ACHN (cell line): ENCODE measurements around the gene CMSS1.
A peak's percentile ranks its signal among the peaks of the same experiment; 100 is the strongest.
"Not testable (repeated sequence)": the region's sequence is repeated elsewhere in the genome, so short reads cannot be mapped to it uniquely, and the experiment has no call there.

Source experiments
- DNase-seq: peaks from one replicate; pipeline ENCODE4 v3.0.0-alpha.2; 2015
- in situ Hi-C: cut with HindIII; loops from 2 replicates; pipeline ENCODE4 v1.10.0; 2017; ENCODE audit warnings: low sequenced_read_pairs, low pct_ligation_motif_present, low pct_unique_long_range_greater_than_20kb

Gene CMSS1

GRCh38 chr3:100044369-100044768 lies 226.7 kb downstream of the CMSS1 start:
- in situ Hi-C loops = no loop called here

DNA sequence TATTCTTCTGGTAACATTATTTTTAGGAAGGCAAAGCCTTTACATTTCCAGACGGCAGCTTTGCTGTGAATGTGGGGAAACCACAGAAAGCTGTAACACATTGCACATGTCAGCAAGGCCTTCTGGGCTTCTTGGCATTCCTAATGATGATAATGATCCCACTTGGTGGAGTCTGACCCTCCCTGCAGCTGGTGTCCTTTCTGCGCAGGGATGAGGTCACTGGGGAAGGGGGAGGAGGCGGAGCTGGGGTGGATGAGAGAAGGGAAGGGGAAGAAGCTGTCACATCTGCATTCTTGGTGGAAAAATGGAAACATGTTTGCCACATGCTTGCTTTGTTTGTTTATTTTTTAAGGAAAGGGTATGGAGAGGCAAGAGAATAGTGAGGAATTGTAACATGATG lies 228.0 kb downstream of the CMSS1 start:
- DNase-seq = no peak
- in situ Hi-C loops = no loop called here

More at GRCh38 chr3:100044369-100044768, 226.7 kb downstream of the CMSS1 start:
- DNase-seq = no peak

GRCh38 chr3:100046986-100047385 lies 229.3 kb downstream of the CMSS1 start:
- DNase-seq = no peak
- in situ Hi-C loops = no loop called here

DNA sequence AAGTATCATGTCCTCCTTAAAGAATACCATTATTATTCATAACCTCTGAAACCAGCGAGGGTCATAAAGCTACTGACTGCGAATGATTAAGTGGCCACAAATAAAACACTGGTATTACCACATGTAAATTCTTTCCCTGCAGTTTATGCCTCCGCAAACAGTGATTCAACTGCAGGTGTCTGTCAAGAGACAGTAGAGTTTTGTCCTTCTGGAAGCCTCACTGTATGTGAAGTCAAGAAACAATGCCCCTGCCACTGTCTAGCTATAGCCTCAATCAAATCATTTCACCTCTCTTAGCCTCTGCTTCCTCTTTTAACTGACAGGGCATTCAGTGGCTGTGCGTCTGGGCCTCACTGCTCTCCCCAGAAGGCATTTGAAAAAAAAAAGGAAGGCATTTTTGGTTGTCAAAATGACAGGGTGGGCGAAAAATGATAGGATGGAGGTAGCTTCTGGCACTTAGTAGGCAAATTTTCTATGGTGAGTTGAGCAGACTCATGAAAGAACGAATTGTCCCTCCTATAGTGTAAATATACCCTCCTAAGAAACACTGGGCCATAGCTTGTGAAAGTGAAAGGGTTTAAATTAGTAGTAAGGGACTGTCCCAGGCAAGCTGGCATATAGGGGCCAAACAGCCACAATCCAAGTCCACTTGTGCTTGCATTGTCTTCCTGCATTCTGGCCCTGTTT lies 229.9 kb downstream of the CMSS1 start:
- in situ Hi-C loops = no loop called here
- DNase-seq = peak; percentile 65

- in situ Hi-C loops = no loop called here
- no peak for DNase-seq
These were observed 230.6 kb downstream of the CMSS1 start for GRCh38 chr3:100048248-100048647.

- DNase-seq, in situ Hi-C loops: not testable (repeated sequence)
These were observed 233.9 kb downstream of the CMSS1 start for GRCh38 chr3:100051513-100051912.

DNA sequence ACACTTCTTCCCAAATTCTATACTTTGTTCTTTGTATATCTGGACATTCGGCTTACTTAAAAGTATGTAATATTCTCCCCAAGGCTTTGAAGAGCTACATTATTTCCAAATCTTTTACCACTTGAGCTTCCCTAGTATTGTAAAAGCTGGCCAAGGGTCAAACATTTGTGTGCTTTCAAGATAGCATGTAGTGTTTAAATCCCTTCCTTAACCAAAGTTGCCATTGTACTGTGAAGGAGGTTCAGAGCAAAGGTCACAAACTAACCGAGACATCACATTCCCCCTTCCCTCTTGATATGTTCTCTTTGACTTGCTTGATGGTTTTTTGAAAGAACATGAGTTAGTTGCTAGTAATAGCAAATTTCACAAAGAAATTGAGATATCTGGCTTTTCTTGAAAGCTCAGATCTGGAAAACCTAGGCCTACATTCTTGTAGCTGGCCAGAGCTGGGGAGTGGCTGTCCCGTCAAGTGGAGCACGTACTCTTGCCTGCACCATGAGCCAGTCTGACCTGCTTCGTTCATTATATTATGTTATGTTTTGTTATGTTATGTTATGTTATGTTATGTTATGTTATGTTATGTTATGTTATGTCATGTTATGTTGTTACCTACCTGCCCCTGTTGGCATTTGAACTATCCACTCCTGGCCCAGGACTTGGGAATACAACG lies 236.4 kb downstream of the CMSS1 start:
- in situ Hi-C loops = no loop called here
- DNase-seq = no peak

DNA sequence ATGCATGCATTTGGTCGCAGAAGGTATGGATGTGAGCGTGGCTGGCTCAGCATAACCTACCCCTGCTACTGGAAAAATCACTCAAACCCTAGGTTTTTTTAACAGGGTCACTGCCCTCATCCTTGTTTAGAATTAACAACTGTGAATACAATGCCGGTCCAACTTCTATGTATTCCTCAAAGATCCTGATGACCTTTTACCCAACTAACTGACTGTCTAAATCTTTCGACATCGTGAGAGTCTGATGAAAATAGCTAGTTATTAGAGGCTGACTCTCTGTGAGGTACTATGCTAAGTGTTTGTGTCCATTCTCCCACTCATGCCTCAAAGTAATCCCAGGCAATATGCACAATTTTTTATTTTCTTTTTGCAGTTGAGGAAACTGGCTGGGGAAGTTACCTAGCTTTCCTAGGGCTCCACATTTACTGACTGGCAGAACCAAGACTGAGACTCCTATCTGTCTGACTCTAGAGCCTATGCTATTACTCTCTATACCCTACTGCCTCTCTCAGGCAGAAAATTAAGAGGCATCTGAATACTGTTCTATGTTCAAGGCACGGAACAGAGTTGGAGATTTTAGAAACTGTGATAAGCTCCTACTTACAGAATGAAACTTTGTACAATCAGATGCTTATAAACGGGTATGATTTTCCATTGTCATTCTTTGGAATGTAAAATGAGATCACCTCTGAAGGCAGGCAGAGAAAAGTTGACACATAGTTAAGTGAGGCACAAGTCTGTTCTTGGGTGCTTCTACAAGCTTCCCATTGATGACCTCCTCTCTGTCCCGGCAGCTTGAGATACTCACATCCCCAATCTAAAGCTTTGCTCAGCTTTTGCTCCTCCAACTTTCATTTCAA lies 240.3 kb downstream of the CMSS1 start:
- DNase-seq = no peak
- in situ Hi-C loops = no loop called here

DNA sequence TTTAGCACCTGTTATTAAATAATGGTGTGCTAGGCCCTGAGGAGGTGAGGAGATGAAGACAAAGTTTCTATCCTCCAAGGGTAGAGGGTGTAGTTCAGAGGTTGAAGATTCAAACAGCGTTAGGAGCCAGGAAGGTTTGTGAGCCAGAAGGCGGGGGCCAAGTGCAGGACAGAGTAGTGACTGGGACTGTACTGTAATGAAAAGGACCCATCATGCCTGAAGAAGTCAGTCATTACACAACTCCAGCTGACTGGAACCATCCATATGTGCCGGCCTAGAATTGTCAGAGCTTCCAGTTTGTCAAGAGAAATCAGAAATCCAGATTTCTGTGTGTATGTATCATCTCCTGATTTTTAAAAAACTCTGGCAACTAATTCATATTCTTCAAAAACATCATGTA lies 241.8 kb downstream of the CMSS1 start:
- DNase-seq = no peak
- in situ Hi-C loops = no loop called here

GRCh38 chr3:100060685-100061484 lies 243.2 kb downstream of the CMSS1 start:
- DNase-seq = no peak
- in situ Hi-C loops = no loop called here

- in situ Hi-C loops = no loop called here
- DNase-seq = no peak
These were observed 245.0 kb downstream of the CMSS1 start for GRCh38 chr3:100062665-100063064.

- in situ Hi-C loops = no loop called here
- no peak for DNase-seq
These were observed 246.3 kb downstream of the CMSS1 start for GRCh38 chr3:100063929-100064461.

GRCh38 chr3:100067589-100067988 lies 249.9 kb downstream of the CMSS1 start:
- in situ Hi-C loops = no loop called here
- no peak for DNase-seq

DNA sequence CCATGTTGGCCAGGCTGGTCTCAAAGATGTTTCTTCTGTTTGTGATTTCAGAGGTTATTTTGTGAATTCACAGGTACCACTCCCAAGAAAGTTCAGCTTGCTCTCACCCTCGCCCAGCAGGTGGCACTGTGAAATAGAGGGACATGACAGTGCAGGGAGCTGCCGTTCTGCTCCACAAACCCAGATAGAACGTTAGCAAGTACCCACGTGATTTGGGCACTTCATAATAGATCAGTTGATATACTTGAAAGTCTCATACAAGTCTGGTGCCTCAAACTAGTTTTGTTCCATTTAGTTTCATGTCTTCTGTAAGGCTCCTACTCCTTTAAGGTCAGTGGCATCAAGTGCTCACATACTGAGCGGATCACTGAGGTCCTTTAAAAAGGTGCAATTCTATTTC lies 251.2 kb downstream of the CMSS1 start:
- in situ Hi-C loops = no loop called here
- peak; percentile 35 for DNase-seq

DNA sequence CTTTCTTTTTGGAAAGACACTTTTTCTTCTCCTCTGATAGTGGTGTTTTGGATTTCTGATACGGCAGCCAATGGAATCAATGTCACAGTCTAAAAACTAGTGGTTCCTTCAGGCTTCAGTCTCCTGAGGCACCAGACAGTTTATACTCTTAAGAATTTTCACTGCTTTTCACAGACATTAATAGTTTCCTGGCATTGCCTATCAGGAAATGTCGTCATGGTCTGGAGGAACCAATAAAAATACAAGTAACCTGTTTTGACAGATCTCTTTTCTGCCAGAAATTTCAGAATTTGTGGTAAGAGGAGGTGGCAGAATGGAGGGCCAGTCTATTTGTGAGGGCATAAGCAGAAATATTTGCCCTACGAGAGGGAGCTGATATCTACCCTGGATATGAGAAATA lies 251.8 kb downstream of the CMSS1 start:
- DNase-seq = no peak
- in situ Hi-C loops = no loop called here

- in situ Hi-C loops = no loop called here
- no peak for DNase-seq
These were observed 254.8 kb downstream of the CMSS1 start for GRCh38 chr3:100072326-100073048.

DNA sequence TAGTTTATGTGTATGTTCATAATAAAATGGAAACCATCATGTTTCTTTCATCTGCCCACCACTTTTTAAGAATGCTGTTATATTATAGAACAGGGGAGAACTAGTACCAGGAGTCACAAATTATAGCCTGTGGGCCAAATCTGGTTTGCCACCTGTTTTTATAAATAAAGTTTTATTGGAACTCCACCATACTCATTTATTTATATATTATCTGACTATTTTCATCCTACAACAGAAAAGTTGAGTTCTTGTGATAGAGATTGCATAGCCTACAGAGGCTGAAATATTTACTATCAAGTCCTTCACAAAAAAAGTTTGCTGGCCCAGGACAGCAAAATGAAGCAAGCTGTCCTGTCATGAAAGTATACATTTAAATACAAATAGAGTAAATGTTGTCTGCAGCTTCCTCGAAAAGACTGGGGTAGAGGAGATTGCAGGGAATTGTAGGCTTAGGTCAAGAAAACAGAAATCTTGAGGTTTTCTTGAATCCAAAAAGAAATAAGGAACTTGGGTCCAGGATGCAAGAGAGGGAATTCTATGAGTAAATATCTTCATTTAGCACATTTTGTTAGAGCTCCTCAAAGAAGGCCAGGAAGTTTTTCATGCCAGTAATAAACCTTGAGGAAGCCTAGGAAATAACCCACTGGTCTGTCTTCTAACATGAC lies 255.5 kb downstream of the CMSS1 start:
- no peak for DNase-seq
- in situ Hi-C loops = no loop called here
